HL-60 (cell line): Measurements from ENCODE around the gene CACTIN.

Experiments
- CTCF ChIP-seq: IDR thresholded peaks from one replicate; pipeline ENCODE4 v1.5.1; 2011; ENCODE audit warnings: low read length, control low read depth, inconsistent platforms; ENCODE audit not compliant: insufficient read depth
- GABPA ChIP-seq: IDR thresholded peaks from 2 replicates; pipeline ENCODE4 v1.6.1; 2012; ENCODE audit warnings: low read depth
- REST ChIP-seq: IDR thresholded peaks from 2 replicates; pipeline ENCODE4 v1.6.1; 2012; ENCODE audit warnings: low read depth; ENCODE audit not compliant: insufficient replicate concordance

GRCh38 chr19:3632739-3633558, 6.4 kb upstream of the CACTIN start:
- TF ChIP-seq CTCF (no peak), GABPA (no peak), REST (no peak)
